Stomach (tissue), 4 donors: Measurements from ENCODE around the gene PAPSS1.

ENCODE experiments used
- CTCF ChIP-seq, 7 experiments: fragments of 450-650 bp in 4 of 7; fragments of 200-600 bp in 3 of 7; sonication (generic) in 3 of 7; IDR thresholded peaks; one replicate each; pipeline ENCODE4 v1.5.1; 2016 to 2019; ENCODE audit warnings: antibody characterized with exemption in 7 of 7, control low read depth in 2 of 7, mild to moderate bottlenecking in 1 of 7
- EP300 ChIP-seq: sonication (generic); formaldehyde crosslinking; IDR thresholded peaks from one replicate; pipeline ENCODE4 v1.6.1; 2017; ENCODE audit warnings: antibody characterized with exemption
- POLR2A ChIP-seq, 4 donors: fragments of 450-650 bp; IDR thresholded peaks; one replicate each; pipeline ENCODE4 v1.6.1; 2016; ENCODE audit warnings: antibody characterized with exemption in 4 of 4, control low read depth in 2 of 4, mild to moderate bottlenecking in 1 of 4, moderate library complexity in 1 of 4
- POLR2AphosphoS5 ChIP-seq, 3 donors: sonication (generic); formaldehyde crosslinking; IDR thresholded peaks; one replicate each; pipeline ENCODE4 v1.6.1; 2016; ENCODE audit warnings: antibody characterized with exemption in 3 of 3

- no peak for TF ChIP-seq POLR2AphosphoS5 (IDR thresholded peaks at IDR 0.05)
- TF ChIP-seq CTCF (IDR thresholded peaks at IDR 0.05), result no peak
- no peak for TF ChIP-seq POLR2A (IDR thresholded peaks at IDR 0.05)
- no peak for TF ChIP-seq EP300
Observed at GRCh38 chr4:107631560-107631959, 88.5 kb downstream of the PAPSS1 start.
